T-helper 9 cell (primary cell): ENCODE data around the gene FAM114A1.

Experiments
- DNase-seq: peaks from one replicate; pipeline ENCODE4 v3.0.0-alpha.2; 2020

The FAM114A1 gene

DNA sequence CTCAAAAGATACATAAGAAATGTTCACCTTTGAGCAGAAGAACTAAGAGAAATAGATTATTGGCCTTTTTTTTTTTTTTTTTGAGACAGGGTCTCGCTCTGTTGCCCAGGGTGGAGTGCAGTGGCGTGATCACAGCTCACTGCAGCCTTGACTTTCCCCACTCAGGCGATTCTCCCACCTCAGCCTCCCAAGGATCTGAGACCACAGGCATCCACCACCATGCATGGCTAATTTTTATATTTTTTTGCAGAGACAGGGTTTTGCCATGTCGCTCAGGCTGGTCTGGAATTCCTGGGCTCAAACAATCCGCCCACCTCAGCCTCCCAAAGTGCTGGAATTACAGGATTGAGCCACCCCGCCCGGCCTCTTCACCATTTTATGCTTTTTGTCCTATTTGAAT is 8.1 kb upstream of the FAM114A1 start:
- no peak for DNase-seq

DNA sequence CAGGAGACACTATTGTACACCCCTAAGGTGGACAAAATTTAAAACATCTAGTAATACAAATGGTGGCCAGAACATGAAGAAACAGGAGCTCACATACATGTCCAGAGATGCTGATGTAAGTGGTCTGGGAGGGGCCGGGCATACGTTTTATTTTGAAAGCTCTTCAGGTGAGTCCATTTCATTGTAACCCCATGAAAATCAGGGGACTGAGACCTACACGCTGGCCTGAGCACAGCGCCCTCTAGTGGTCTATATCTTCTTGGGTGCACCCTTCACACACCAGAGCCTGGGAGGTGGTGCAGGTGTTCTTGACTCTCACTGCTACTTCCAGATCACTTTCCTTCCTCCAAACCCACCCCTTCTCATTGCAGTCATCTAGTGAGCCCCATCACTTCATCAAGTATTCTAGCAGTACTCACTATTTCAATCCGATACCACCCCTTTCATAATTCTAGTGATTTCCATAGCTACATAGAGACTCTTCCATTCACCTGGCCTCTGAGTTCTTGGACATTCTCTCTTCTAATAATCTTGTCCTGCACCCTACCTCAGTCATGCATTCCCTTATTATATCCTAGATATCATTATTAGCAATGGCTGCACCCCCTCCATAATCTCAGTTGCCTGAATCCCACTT is 6.7 kb upstream of the FAM114A1 start:
- DNase-seq: peak; percentile 49

DNA sequence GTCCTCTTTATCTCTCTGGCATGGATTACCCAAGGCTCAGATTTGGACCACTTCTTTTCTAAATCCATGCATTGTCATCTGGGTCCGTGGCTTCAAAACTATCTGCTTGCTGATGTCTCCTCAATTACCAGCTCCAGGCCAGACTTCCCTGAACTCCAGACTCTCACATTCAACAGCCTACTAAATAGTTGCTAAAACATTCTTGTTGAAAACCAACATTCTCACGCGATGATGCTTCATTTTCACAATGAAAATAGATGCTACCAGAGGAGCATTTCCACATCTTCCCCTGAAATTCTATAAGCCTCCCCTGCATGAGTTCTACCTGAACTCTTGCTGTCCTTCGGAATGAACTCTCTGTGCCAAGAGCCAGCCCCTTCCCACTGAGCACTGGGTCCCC is 5.8 kb upstream of the FAM114A1 start:
- no peak for DNase-seq

DNA sequence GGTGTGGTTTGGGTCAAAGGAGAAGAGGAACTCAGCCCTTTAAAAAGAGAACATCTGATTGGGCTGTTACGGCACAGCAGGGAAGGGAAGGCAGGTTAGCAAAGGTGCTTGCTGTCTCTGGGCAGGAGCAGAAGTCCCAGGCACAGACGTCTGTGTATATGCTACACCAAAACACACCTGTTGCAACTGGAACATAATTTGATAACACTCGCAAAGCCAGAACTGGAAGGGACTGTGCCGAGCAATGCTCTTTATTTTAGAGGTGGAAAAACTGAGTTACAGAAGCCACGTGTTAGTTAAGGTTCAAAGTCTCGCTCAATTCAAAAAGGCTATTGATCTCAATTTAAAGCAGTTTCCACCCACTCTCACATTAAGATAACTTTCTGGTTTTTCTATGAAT is 2.2 kb upstream of the FAM114A1 start:
- no peak for DNase-seq

DNA sequence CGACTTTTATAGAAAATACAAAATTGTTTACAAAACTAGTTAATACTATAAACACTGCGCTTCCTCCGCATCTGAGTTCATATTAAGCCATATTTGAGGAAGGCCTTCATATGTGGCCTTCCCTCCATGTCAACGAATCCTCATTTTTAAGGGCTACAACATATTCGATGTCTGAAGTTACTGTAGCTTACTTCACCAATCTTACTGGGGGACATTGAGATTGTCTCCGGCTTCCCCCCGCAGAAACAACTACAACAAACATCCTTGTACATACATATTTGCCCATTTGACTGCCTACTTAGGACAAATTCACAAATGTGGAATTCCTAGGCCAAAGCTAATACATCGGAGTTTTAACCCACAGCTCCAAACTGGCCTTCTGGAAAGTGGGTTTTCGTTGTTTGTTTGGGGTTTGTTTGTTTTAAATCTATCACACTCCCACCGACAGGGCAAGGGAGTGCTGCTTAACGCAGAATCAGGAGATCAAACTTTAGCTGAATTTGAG is 581 bp upstream of the FAM114A1 start:
- DNase-seq: no peak

DNA sequence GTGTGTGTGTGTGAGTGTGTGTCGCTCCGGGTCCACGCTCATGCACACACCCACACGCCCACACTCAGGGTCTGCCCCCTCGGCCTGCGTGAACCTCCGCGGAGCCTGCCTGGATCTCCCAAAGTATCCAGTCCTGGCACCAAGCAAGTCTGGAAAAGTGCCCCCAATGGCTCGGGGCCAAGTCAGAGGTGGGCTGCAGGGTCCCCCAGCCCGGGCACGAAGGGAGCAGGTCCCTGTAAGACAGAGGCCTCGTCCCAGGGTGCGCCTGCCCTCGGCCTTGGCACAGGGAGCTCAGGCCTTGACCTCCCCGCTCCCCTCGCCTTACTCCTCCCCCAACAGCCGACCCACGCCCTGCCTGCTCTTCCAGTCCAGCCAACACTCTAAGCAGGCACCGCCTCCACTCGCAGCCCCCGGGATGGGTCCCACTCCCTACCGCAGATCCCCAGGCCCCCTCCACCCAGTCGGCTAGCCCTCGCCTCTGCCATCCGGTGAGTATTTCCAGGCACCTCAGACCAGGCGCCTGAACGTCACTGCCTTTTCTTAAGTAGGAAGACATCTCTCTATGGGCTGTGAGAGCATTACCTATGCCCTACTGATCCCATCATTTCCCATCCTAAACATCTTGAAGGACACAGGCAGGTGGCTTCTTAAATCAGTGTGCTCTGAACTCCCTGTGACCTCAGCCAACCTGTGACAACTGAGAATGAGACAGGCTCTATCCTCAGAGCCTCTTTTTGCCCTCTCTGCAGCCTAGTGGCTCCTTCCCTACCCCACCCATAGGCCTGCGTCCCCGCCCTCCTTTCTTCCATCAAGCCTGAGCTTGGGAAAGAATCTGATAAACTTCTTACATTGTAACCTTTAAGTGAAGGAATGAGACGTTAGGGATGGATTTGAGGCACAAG is 704 bp downstream of the FAM114A1 start:
- DNase-seq: no peak

DNA sequence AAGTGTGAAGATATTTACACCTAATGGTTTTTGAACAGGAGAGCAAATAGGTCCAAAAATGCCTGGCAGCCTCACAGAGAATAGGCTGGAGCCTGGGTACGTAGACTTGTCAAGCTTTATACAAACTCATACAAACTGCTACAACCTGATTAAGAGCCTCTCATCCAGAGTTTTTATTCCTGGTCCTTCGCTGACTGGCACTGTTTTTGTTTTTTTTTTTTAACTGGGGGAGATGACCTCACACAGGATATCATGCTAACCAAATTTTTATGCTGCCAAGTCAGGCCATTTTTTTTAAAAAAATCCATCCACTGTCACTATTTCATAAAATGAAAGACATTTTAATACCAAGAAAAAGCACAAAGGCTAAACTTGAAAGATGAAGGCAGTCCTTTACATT is 1.9 kb downstream of the FAM114A1 start:
- no peak for DNase-seq

DNA sequence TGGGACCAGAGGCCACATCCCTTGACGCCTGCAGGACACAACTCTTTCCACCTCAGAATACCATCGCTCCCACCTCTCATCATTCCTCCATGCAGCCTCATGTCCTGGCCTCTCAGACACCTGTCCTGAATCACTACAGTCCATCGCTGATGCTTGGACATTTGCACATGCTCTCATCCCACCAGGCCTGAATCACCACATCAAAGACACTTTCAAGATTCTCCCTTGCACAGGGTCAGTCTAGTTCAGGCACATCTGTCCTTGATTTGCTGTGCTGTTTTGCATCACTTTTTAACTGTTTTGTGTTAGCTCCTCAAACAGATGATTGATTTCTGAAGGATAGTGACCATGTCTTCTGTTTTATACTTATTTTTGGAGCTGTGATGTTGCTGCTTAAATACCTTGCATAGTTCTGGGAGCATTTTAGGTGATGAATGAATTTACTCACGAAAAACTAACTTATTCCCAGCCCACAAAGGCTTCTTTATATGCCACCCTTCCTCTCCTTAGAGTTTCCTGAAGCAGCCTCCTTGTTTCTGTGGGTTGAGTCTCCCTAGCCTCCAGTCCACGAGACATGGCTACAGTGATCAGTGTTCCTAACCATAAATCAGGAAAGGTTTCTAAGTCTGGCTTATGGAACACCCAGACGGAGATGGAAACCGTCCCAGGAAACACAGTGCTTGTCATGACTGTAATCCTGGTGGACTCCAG is 2.6 kb downstream of the FAM114A1 start:
- DNase-seq: no peak

DNA sequence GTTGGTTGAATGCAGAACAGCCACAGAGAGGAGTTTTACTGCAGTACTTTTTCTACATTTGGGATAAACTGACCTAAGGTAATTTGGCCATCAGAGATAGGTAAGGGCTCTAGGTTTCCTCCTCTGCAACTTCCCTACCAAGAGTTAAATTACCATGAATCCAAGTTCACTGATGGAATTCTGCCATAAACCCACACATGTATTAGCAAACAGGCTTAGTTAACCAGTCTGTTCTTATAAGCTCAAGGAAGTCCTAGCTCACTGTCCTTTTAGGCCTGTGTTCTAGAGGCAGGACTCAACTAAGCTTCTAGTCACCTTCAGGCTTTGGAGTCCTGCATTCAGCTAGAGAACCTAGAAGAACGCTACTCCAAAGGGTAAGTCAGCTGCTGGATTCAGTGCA is 4.0 kb downstream of the FAM114A1 start:
- DNase-seq: no peak

DNA sequence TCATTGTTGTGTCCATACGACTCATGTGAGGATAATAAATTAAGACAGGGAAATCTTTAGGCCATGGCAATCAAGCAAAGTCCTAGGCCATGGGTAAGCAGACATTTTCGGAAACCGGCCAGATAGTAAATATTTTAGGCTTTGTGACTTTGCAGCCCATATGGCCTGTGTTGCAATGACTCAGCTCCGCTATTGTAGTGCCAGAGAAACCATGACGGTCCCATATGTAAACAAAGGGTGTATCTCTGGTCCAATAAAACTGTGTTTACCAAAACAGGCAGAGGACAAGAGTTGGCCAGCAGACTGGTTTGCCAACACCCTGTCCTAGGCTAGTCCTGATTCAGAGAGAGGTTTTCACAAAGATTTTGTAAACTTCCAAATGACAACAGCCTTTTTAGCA is 5.0 kb downstream of the FAM114A1 start:
- DNase-seq: no peak

DNA sequence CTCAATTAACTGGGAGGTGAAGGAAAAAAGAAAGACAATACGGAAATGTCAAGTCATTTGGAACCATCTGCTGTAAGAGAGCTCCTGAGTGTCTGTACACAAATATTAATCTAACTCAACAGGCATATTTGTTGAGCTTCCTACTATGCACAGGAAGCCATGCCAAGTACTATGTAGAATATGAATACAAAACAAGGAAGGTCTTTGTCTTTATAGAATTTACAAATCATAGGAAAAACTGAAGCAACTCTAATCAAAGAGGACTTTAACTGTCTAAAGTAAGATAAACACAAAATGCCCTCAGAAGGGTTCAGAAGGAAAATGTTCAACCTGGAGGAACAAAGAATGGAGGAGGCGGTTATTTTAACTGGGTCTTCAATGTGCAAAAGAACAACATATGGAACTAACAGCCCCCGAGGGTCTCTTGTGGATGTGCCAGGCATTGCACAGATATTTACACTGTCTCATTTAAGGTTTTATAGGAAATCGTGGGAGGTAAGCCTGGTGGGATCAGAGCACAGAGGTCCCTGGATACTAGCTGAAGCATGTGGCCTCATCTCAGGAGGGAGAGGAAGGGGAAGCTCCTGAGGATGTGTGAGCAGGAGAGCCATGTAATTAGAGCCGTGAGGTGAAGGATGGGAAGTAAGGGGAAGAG is 5.8 kb downstream of the FAM114A1 start:
- DNase-seq: no peak

DNA sequence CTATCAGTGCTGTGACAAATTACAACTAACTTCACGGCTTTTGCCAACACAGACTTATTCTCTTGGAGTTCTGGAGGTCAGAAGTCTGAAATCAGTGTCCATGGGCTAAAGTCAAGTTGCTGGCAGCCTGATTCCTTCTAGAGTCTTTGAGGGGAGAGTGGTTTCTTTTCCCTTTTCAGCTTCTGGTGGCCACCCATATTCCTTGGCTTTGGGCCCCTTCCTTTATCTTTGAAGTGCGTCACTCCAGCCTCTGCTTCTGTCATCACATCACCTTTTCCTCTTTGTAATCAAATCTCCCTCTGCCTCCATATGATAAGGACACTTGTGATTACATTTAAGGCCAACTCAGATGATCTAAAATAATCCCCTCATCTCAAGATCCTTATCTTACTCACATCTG is 9.0 kb downstream of the FAM114A1 start:
- DNase-seq: no peak

DNA sequence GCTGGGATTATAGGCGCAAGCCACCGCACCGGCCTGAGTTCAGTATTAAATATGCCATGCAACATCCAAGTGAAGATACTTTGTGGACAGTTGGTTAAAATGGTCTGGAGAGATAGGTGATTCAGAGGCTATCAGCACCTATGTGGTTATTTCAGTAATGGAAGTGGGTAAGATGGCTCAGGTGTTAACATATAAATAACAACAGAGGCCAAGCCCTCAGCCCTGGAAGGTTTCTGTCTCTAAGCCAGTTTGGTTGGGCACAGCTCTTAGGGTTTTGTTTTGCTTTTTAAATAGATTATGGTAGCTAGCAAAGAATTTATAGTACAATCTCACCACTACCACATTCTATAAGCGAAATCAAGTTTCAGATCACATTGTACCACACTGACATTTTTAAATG is 16.6 kb downstream of the FAM114A1 start:
- DNase-seq: no peak

DNA sequence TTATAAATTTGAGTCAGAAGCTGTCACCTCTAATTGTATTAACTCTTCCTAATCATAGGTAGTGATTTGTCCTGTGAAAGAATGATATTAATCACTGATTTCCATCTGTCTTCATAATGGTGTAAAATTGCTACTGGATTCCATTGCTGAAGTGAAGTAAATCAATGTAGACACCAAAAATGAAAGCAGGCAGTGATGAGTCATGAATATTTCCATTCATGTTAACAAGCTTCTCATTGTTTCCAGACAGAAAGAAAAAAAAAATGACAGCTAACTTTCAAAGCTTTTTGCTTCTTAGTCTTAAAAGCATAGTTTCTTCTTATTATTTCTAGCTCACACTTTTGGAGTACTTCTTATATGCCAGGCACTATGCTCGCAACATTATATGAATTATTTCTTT is 21.5 kb downstream of the FAM114A1 start:
- DNase-seq: no peak

DNA sequence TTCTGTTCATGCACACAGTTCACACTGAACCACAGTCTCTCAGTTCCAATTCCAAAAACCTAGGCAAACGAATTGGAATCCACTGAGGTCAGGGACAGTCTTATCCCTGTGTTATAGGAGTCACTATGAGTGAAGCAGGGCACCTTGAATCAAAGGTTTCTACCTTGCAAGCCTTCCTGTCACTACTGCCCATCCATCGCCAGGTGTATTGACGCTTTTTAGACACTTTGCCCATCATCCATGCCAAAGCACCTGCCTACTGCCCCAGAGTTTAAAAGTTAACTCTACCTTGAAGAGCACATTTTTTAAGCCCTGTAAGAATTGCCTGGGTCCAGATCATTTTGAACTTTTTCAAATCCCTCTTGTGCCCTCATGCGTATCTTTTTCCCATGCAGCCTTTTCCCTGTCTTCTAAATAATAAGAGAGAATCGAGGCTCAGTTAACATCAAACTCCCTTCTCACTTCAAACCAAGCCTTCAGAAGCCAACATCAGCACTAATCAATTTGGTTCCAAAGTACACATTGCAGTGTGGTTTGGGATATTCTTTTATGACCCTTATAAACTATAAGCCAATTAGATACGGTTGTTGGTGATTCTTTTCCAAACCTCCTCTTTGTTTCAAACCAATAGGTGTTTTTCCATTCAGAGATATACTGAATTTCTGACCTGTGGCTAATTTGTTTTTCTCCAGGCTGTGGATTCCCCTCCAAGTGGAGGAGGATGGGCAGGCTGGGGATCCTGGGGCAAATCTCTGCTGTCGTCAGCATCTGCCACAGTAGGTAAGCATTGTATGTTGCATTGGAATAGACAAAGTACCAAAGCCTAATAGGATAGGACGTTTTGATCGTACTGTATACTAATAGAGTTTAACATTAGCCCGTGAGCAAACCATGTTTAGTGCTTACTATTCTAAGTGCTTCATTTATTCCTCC is 23.7 kb downstream of the FAM114A1 start:
- DNase-seq: no peak

DNA sequence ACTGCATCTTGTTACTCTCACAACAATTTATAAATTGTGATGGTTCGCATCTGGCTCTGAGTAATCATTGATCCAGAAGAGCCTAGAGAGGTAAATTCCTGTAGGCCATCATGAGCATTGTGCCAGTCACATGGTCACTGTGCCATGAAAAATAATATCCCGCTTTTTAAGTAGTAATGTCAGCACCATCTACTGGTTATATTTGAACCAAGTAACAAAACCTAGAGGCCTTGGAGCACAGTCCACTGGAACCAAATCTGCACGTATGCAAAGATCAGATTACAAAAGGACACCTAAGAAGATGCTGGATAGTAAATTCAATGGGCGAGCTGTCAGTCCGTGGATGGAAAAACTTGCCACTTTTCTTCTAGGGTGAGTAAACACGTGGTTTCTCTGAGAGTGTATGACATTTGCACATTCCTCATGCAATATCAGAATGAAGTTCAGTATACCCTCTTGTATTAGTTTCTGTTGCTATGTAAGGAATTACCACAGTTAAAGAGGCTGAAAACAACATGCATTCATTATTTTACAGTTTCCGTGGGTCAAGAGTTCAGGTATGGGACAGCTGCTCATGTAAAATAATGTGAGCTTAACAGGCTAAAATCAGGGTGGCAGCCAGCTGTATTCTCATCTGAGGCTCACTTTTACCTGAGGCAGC is 26.8 kb downstream of the FAM114A1 start:
- DNase-seq: no peak

DNA sequence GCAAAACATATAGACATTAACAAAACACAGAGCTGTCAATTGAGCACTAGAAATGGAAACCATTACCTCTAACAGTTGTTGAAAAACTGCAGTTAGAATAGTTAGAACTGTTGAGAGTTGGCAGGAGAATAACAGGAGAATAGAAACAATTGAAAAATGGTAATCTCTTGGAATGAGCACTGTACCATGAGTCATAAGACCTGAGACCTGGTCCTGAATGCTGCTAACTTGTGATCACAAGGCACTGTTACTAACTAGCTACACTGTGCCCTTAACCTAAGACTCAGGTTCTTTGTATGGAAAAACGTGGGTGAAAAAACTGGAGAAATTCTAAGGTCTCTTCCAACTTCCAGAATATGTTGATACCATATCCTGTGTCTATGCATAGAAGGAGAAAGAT is 29.3 kb downstream of the FAM114A1 start:
- no peak for DNase-seq

DNA sequence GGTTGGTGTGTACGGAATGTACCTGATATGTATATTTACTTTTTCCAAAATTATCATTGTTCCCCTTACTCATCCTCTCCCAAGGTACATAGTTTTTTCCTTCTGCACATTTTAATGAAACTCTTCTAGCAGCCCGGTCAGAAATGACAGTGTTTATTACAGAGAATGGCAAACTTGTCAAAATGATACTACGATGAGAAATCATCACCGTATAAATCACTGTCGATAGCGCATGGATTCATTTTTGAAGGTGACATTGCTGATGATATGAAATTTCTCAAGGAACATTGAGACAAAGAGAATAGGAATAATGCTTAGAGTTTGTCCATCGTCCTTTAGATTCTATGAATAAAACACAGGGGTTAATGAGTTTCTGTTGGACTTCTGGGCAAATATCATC is 30.6 kb downstream of the FAM114A1 start:
- no peak for DNase-seq

DNA sequence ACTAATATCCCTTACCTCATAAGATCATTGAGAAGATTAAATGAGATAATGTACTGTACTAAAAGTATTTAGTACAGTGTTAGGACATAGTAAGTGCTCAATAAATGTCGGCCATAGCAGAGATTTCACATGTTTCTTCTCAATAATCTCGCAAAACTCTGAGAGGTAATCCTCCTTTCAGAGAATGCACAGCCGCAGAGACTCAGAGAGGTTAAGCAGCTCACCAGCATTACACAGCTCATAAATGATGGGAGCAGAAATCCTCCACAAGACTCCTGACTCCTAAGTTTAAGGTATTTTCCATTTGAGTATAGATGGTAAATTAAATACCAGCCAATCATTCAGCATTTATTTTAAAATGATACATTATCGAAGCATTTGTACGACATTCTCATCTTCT is 34.6 kb downstream of the FAM114A1 start:
- DNase-seq: no peak

DNA sequence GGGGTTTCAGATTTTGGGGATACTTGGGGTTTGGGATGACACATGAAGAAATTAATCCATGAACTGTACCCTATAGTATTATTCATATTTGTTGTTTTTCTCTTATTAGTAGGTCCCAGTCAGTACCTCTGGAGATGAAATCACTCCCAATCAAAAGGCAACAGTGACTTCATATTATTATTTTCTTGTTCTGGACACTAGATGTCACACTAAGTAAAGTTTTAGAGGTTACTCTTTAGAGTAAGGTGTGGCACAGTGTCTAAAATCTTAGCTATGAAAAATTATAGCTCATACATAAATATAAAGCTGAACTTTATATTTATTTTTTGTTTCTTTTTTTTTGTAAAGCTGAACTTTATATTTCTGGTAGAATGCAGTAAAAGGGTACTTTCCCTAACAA is 35.1 kb downstream of the FAM114A1 start:
- DNase-seq: no peak

DNA sequence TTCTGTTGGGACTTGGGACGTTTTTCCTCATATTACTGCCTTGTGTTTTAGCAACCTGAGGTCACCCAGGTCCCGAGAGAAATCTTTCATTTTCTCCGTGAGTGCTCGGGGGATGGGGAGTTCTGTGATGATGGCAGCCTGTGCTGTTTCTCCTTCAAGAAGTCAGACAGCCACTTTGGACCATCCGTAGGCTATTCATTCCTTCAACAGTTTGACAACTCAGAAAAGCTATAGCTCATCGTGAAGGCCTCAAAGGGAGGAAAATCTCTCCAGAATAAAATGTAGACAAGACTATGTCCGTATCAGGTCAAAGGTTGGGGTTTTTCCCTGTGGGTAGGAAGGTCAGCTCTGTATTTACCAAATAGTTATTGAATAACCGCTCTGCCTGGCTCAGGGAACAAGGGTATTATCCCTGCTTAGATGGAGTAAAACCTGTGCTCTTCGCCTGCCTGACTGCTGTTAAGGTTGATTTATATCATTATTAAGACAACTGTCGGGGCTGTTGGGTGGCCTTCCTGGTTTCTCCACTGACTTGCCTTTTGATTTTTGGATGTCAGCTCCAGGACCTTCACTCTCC is 36.6 kb downstream of the FAM114A1 start:
- DNase-seq: no peak
